ENCODE data around the gene MMP17. TPM values are rescaled to one million over a fixed set of nuclear protein-coding genes. Genes with fewer than 3 reads are reported as not detected.

The MMP17 gene
- total RNA-seq, 2 experiments from 2014 or later = not detected

DNA sequence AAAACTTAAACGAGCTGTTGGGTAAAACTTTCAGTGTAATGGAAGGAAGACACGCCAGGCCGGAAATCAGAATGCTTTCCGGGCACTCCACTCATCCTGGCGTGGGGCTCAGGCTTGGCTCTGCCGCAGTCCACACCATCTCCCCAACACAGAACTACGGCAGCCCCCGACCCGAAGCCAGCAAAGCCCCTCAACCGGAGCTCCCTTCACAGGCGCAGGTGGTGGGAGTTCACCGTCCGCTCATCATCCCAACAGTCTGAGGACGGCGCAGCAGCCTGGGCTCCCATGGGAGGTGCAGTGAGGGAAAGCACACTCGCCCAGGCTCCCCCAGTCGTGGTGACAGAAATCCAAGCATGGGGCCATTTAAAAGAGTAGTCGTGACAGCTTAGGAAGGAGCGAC is 11.0 kb upstream of the MMP17 start:
- H3K36me3 ChIP-seq (ENCODE audit: insufficient read depth, low read length) = no peaks in the 10 kb centered on the region
- CTCF ChIA-PET (ENCODE audit: unreplicated experiment) = no interaction called here

DNA sequence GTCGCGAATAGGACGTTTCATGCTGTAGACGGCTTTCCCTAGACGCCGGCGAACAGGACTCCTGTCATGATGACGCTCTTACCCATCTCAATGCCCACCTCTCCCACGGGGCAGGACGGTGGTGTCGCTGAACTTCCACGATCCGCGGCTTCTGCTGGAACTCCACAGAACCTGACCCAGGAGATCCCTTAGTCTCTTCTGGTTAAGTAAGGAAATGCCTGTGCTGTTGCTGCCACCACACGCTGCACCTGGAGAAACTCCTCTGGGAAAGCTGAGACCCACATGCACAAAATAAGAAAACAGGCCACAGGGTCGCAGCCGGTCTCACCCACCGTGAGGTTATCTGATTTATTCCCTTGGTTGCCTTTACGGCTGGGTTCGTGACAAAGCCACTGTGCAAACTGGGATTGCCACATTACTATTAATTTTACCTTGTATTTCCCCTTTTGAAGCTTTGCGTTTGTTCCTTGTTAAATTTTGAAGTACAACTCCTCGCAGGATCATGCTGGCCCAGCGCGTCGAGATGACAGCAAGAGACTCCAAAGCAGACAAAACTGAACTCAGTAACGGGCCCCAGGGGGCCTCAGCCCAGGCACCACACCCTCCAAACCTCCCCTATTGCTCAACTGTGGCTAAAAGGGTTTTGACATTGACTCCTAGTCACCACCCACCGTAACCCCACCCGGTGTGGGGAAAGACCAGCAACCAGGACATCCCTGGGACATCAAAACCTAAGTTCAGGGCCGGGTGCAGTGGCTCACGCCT is 9.2 kb upstream of the MMP17 start:
- no peak overlapping the region for H3K27ac ChIP-seq (ENCODE audit: low read depth, low read length, poor library complexity, severe bottlenecking)
- no peak overlapping the region for H2AFZ ChIP-seq (ENCODE audit: low read length)
- H3K36me3 ChIP-seq (ENCODE audit: insufficient read depth, low read length) = no peaks in the 10 kb centered on the region
- H3K4me2 ChIP-seq (ENCODE audit: low read length) = no peak overlapping the region
- DNase-seq (ENCODE audit: low spot score) = no peak
- 0 out of 2 replicates have a peak, but pooled peaks cover 3% of the 10 kb centered on the region for H3K9me3 ChIP-seq (ENCODE audit: low read length)
- intact Hi-C loops (cut with micrococcal nuclease; ENCODE audit: unreplicated experiment) = no loop called here
- CTCF ChIA-PET (ENCODE audit: unreplicated experiment) = no interaction called here
- TF ChIP-seq, protein P1, sequence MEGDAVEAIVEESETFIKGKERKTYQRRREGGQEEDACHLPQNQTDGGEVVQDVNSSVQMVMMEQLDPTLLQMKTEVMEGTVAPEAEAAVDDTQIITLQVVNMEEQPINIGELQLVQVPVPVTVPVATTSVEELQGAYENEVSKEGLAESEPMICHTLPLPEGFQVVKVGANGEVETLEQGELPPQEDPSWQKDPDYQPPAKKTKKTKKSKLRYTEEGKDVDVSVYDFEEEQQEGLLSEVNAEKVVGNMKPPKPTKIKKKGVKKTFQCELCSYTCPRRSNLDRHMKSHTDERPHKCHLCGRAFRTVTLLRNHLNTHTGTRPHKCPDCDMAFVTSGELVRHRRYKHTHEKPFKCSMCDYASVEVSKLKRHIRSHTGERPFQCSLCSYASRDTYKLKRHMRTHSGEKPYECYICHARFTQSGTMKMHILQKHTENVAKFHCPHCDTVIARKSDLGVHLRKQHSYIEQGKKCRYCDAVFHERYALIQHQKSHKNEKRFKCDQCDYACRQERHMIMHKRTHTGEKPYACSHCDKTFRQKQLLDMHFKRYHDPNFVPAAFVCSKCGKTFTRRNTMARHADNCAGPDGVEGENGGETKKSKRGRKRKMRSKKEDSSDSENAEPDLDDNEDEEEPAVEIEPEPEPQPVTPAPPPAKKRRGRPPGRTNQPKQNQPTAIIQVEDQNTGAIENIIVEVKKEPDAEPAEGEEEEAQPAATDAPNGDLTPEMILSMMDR (conservative IDR thresholded peaks at IDR 0.05; ENCODE audit: low read length) = no peak
- TF ChIP-seq EZH2phosphoT487 (IDR thresholded peaks at IDR 0.05; ENCODE audit: borderline replicate concordance, low read depth, low read length) = no peak
- POLR2A ChIA-PET = interaction anchor here (0.7 kb wide), 1 partner anchor 195 kb away, joined by 4 read pairs; no protein-coding TSS in a partner anchor
- no peaks in the 10 kb centered on the region for H3K79me2 ChIP-seq (ENCODE audit: insufficient read depth, low read depth, low read length)
- H3K4me3 ChIP-seq (ENCODE audit: low read depth, low read length, poor library complexity, severe bottlenecking) = no peak overlapping the region
- H4K20me1 ChIP-seq (ENCODE audit: insufficient read depth, low read length) = no peaks in the 10 kb centered on the region
- no TSS peak for BruUV-seq (replicated peaks)
- H3K4me1 ChIP-seq (ENCODE audit: insufficient read depth, low read length, poor library complexity, severe bottlenecking) = no peaks in the 10 kb centered on the region
- H3K9me2 ChIP-seq (ENCODE audit: insufficient read depth, low read length) = no peaks in the 10 kb centered on the region

More for the DNA sequence above, 11.0 kb upstream of the MMP17 start:
- TF ChIP-seq EZH2phosphoT487 (IDR thresholded peaks at IDR 0.05; ENCODE audit: borderline replicate concordance, low read depth, low read length) = no peak
- TF ChIP-seq, protein P1 (conservative IDR thresholded peaks at IDR 0.05; ENCODE audit: low read length) = no peak
- no peaks in the 10 kb centered on the region for H4K20me1 ChIP-seq (ENCODE audit: insufficient read depth, low read length)
- POLR2A ChIA-PET = no interaction called here
- H3K4me2 ChIP-seq (ENCODE audit: low read length) = no peak overlapping the region
- BruUV-seq (replicated peaks) = no TSS peak
- H2AFZ ChIP-seq (ENCODE audit: low read length) = no peak overlapping the region
- intact Hi-C loops (cut with micrococcal nuclease; ENCODE audit: unreplicated experiment) = no loop called here
- H3K79me2 ChIP-seq (ENCODE audit: insufficient read depth, low read depth, low read length) = no peaks in the 10 kb centered on the region
- H3K4me3 ChIP-seq (ENCODE audit: low read depth, low read length, poor library complexity, severe bottlenecking) = no peak overlapping the region
- no peaks in the 10 kb centered on the region for H3K9me2 ChIP-seq (ENCODE audit: insufficient read depth, low read length)
- no peak overlapping the region for H3K27ac ChIP-seq (ENCODE audit: low read depth, low read length, poor library complexity, severe bottlenecking)
- no peaks in the 10 kb centered on the region for H3K4me1 ChIP-seq (ENCODE audit: insufficient read depth, low read length, poor library complexity, severe bottlenecking)
- DNase-seq (ENCODE audit: low spot score) = no peak
- H3K9me3 ChIP-seq (ENCODE audit: low read length) = peaks cover 16% of the 10 kb centered on the region; the same call in 1 of the 2 replicates

DNA sequence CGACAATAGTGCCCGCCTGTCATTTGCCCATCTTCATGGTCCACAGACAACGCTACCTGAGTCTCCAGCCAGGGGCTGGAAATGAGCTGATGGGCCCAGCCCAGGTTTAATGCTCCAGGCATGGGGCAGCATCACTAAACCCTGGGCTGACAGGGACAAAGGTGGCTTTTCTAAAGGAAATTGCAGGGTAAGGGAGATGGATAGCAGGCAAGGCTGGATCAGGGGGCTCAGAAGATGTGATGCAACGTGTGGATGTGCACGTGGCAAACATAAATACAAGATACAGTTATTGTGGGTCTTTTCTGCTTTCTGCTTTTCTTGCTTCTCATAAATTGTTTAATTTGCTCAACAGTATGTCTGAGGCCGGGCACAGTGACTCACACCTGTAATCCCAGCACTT is 3.7 kb upstream of the MMP17 start:
- ChIA-PET POLR2A (no interaction called here), CTCF (ENCODE audit: unreplicated experiment) (no interaction called here)
- Histone ChIP-seq H3K27ac (ENCODE audit: low read depth, low read length, poor library complexity, severe bottlenecking) (no peak overlapping the region), H3K36me3 (ENCODE audit: insufficient read depth, low read length) (no peaks in the 10 kb centered on the region), H2AFZ (ENCODE audit: low read length) (no peak overlapping the region), H3K9me3 (ENCODE audit: low read length) (no peaks in the 10 kb centered on the region), H3K4me2 (ENCODE audit: low read length) (no peak overlapping the region), H3K79me2 (ENCODE audit: insufficient read depth, low read depth, low read length) (no peaks in the 10 kb centered on the region), H3K4me3 (ENCODE audit: low read depth, low read length, poor library complexity, severe bottlenecking) (no peak overlapping the region), H3K4me1 (ENCODE audit: insufficient read depth, low read length, poor library complexity, severe bottlenecking) (no peaks in the 10 kb centered on the region), H3K9me2 (ENCODE audit: insufficient read depth, low read length) (no peaks in the 10 kb centered on the region), H4K20me1 (ENCODE audit: insufficient read depth, low read length) (no peaks in the 10 kb centered on the region)
- BruUV-seq (replicated peaks) = no TSS peak
- intact Hi-C loops (cut with micrococcal nuclease; ENCODE audit: unreplicated experiment) = no loop called here
- no peak for DNase-seq (ENCODE audit: low spot score)
- TF ChIP-seq, protein P1 (conservative IDR thresholded peaks at IDR 0.05; ENCODE audit: low read length) = no peak

All from OCI-LY7 (cell line).